GM18520 (cell line): Measurements from ENCODE around the gene PARP14.
A peak's percentile ranks its signal among the peaks of the same experiment; 100 is the strongest.
"Not testable (repeated sequence)": the region's sequence is repeated elsewhere in the genome, so short reads cannot be mapped to it uniquely, and the experiment has no call there.

Experiments
- ATAC-seq: cut with Tn5 transposase; IDR thresholded peaks from one replicate; pipeline ENCODE4 v1.9.1; 2021; ENCODE audit not compliant: unreplicated experiment

The PARP14 gene, protein sequence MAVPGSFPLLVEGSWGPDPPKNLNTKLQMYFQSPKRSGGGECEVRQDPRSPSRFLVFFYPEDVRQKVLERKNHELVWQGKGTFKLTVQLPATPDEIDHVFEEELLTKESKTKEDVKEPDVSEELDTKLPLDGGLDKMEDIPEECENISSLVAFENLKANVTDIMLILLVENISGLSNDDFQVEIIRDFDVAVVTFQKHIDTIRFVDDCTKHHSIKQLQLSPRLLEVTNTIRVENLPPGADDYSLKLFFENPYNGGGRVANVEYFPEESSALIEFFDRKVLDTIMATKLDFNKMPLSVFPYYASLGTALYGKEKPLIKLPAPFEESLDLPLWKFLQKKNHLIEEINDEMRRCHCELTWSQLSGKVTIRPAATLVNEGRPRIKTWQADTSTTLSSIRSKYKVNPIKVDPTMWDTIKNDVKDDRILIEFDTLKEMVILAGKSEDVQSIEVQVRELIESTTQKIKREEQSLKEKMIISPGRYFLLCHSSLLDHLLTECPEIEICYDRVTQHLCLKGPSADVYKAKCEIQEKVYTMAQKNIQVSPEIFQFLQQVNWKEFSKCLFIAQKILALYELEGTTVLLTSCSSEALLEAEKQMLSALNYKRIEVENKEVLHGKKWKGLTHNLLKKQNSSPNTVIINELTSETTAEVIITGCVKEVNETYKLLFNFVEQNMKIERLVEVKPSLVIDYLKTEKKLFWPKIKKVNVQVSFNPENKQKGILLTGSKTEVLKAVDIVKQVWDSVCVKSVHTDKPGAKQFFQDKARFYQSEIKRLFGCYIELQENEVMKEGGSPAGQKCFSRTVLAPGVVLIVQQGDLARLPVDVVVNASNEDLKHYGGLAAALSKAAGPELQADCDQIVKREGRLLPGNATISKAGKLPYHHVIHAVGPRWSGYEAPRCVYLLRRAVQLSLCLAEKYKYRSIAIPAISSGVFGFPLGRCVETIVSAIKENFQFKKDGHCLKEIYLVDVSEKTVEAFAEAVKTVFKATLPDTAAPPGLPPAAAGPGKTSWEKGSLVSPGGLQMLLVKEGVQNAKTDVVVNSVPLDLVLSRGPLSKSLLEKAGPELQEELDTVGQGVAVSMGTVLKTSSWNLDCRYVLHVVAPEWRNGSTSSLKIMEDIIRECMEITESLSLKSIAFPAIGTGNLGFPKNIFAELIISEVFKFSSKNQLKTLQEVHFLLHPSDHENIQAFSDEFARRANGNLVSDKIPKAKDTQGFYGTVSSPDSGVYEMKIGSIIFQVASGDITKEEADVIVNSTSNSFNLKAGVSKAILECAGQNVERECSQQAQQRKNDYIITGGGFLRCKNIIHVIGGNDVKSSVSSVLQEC (N-terminal part only)

DNA sequence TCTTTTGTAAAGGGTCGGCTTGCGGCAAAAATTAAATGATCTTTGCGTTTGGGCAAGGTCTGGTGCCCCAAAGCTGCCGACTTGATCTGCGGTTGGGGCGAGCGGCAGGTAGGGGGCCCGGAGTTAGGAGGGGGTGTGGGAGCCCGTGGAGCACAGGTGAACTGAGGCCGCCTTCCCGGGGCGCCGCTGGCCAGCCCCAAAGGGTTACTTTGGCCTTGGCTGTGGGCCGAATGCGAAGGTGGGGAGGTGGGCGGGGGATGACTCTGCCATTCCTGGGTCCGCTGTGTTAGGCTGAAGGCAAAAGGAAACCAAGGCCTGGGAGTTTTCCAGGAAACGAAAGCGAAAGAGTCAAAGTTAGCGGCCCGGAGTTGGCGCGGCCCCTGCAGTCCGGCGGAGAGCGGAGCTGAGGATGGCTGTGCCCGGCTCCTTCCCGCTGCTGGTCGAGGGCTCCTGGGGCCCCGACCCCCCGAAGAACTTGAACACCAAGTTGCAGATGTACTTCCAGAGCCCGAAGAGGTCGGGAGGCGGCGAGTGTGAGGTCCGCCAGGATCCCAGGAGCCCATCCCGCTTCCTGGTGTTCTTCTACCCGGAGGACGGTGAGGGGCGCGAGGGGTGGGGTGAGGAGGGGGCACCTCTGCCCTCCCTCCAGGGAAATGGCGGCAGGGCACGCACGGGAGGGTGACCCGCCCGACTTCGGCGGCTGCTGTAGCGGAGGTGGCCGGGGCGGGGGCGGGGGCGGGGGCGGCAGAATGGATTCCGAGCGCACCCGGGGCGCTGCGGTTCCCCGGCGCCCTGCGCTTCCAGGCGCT, at the start of gene PARP14:
PARP14 (plus strand) TSS at position 365 of the 809 bp plus-strand sequence; CDS start at position 410, 45 bp downstream.
- ATAC-seq: no peak

DNA sequence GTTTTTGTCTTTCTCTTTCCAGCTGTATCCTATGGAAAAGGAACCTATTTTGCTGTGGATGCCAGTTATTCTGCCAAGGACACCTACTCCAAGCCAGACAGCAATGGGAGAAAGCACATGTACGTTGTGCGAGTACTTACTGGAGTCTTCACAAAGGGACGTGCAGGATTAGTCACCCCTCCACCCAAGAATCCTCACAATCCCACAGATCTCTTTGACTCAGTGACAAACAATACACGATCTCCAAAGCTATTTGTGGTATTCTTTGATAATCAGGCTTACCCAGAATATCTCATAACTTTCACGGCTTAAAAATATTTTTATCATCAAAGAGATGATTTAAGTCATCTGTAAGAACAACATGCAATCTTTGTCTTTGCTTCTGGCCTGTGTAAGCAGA, 44.9 kb upstream of the PARP14 start:
- ATAC-seq: no peak

DNA sequence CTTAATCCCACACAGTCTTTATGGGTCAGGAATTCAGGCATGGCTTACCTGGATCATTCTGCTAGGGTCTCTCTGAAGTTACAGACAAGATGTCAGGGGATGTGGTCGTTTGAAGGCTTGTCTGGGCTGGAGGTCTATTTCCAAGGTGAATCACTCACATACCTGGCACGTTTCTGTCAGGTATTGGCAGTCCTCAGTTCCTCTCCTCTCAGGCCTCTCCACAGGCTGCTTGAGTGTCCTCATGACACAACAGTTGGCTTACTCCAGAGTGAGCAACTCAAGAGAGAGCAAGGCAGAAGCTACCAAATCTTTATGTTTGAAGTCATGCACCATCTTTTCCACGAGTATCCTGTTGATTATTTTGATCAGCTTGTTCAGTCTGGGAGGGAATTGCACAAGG, 43.9 kb upstream of the PARP14 start:
- no peak for ATAC-seq

DNA sequence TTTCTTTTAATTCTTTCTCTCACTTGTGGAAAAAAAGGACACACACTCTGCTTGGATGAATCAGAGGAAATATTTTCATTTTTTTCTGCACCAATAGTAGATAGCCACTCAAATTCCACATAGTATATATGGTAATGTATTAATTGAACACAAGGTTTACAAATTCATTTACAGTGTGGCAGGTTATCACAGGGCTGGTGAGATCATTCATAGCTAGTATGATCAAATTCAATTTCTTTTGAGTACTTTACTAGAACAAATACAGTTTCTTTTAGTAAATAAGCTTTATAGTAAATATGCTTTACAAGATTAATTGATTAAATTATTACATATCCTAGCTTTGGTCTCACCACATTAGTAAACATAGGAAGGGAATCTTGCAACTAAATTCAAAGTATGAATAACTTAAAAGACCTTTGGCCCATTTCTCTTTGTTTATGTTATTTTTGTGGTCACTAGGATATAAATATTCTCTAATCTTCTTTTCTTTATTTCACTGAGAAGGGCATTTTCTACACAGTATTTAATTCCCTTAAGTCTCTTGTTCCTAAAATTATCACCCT, 40.1 kb upstream of the PARP14 start:
- no peak for ATAC-seq

DNA sequence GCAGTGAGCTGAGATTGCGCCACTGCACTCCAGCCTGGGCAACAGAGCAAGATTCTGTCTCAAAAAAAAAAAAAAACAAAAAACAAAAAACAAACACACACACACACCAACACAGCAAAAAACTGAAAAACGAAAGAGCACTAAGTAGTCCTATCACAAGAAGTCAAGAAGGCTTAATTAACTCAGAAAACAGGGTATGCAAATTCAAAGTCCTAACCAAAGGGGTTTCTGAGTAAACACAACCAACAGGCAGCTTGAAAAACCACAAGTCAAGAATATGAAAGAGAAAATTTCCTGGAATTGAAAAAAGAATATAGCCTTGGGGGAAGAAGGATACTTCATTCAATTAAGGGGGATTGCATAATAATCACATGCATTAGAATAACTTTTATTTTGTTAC, 37.7 kb upstream of the PARP14 start:
- ATAC-seq: peak; percentile 70

DNA sequence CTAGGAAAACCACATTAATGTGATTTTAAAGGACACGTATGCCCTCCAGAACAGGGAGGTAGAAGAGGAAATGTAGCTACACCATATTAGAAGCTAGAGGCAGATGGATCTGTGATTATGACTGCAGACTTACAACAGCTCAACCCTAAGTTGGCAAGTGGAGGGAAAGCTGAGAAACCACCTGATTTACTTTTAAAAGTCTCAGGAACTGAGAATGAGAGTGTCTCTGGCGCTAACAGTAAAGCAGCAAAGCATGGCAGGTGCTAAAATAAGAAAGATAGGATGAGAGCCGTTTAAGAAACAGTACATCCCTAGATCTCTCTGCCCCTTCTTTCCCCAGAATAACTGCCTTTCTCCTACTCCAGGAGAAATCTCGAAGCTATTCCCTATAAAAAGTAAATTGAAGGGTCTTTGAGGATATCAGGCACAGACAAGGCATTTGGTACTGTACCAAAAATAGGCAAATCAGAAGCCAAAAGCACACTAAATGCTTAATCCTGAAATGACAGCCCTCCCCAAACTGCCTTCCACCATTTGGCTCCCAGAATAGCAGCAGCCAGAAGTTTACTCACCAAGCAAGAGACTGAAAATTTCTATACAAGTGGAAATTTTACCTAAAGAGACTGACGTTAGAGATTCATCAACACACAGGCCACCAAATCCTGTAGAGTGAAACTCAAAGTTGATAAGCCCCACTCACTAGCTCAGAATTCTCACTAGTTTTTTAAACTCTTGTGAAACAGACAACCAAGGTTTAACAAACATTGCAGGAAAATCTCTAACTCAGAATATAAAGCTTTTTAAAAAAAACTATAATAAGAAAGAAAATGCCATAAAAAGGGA, 34.3 kb upstream of the PARP14 start:
- ATAC-seq: peak; percentile 47

DNA sequence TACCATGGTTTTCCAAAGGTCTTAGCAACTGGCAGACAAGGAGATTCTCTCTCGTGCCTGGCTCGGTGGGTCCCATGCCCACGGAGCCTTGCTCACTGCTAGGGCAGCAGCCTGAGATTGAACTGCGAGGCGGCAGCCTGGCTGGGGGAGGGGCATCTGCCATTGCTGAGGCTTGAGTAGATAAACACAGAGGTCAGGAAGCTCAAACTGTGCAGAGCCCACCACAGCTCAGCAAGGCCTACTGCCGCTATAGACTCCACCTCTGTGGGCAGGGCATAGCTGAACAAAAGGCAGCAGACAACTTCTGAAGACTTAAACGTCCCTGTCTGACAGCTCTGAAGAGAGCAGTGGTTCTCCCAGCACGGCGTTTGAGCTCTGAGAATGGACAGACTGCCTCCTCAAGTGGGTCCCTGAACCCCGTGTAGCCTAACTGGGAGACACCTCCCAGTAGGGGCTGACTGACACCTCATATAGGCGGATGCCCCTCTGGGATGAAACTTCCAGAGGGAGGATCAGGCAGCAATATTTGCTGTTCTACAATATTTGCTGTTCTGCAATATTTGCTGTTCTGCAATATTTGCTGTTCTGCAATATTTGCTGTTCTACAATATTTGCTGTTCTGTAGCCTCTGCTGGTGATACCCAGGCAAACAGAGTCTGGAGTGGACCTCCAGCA, 29.3 kb upstream of the PARP14 start:
- not testable (repeated sequence) for ATAC-seq

DNA sequence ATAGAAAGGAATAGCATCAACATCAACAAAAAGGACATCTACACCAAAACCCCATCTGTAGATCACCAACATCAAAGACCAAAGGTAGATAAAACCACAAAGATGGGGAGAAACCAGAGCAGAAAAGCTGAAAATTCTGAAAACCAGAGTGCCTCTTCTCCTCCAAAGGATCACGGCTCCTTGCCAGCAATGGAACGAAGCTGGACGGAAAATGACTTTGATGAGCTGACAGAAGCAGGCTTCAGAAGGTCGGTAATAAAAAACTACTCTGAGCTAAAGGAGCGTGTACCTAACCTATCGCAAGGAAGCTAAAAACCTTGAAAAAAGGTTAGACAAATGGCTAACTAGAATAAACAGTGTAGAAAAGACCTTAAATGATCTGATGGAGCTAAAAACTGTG, 28.7 kb upstream of the PARP14 start:
- not testable (repeated sequence) for ATAC-seq

DNA sequence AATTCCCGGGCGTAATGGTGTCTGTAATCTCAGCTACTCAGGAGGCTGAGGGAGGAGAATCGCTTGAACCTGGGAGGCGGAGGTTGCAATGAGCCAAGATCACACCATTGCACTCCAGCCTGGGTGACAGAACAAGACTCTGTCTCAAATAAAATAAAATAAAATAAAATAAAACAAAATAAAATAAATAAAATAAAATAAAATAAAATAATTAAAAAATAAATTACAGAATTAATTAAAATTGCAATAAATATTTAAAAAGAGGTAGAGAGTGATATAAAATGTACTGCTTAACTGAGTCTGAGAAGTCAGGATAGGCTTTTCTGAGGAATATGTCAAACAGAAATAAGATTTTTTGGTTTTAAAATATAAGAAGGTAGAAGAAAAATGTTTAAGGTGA, 22.3 kb upstream of the PARP14 start:
- not testable (repeated sequence) for ATAC-seq

DNA sequence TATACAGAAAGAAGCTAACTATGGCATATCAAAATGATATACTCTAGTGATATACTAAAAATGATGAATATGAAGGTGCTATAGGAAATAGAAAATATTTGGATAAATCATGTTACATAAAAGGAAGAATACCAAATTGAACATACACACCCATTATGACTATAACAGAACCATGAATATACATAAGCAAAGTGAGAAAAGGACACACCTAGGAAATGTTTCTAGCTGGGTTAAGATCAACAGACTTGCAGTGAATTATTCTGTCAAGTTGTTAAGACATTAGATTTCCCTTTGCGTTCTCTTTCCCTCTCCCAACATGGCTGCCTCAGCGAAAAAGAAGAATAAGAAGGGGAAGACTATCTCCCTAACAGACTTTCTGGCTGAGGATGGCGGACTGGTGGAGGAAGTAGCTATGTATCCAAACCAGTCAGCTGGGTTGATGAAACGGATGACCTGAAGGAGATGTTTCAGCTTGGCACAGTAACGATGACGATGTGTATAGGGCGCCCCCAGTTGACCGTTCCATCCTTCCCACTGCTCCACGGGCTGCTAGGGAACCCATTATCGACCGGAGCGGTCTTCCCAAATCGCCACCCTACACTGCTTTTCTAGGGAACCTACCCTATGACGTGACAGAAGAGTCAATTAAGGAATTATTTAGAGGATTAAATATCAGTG, 20.2 kb upstream of the PARP14 start:
- ATAC-seq: no peak

DNA sequence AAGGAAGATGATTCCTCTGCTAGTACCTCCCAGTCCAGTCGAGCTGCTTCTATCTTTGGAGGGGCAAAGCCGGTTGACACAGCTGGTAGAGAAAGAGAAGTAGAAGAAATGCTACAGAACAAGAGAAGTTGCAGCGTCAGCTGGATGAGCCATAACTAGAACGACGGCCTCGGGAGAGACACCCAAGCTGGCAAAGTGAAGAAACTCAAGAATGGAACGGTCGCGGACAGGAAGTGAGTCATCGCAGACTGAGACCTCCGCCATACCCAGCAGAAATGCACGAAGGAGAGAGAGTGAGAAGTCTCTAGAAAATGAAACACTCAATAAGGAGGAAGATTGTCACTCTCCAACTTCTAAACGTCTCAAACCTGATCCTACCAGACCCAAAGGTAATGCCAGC, 19.0 kb upstream of the PARP14 start:
- ATAC-seq: no peak

DNA sequence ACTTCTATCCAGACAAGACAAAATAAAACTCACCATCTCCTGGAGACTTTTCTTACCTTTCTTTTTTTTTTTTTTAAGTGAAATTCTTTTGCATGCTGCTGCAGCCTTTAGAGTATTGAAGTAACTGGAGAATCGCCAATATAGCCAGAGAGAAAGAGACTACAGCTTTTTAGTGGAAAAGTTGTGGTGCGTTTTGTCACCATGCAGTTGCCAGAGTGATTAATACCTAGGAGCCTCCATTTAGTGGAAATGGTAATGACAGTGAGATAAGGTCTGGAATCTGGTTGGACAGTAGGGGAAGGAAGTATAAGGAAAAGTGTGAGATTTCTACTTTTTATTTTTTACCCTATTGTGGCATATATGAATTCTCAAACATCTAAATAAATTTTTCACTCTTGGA, 18.1 kb upstream of the PARP14 start:
- ATAC-seq: no peak

DNA sequence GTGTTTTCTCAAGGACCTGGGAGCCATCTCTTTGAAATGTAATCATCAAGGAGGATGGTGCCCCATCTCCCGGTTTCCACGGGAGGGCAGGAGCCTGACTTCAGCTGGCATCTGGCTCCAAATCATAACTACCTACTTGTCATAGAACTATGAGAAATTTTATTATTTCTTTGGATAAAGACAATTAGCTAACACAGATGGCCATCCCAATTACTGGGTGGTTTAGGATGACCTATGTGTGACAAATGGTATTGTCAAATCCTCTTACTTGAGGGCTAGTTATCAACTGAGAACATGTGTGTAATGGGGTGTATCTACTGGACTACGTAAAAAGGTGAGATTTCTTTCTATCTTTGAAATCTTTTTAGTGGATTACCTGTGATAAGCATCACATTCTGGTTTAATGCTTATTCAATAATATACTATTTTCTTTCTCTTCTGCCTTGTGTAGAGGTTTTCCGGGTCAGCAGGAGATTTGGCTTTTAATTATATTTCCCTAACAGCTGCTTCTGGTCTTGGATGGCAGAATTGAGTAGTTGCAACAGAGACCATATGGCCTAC, 15.3 kb upstream of the PARP14 start:
- ATAC-seq: no peak

DNA sequence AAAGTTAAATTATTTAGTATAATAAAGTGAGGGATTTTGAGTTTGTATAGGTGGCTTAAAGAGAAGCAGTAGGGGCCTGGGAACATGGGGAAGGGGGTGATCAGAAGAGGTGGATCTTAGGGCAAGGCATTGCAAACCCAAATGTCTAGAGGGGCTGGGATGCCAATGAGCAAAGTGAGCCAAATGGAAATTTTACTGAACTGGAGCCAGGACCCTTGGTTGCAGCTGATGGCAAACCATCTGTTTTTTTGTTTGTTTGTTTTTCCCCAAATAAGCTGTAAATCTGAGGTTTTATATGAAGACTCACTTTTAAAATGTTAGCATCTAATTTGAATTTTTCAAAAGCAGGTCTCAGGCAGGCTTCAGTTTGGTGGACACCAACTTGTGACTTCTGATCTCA, 14.8 kb upstream of the PARP14 start:
- ATAC-seq: no peak

DNA sequence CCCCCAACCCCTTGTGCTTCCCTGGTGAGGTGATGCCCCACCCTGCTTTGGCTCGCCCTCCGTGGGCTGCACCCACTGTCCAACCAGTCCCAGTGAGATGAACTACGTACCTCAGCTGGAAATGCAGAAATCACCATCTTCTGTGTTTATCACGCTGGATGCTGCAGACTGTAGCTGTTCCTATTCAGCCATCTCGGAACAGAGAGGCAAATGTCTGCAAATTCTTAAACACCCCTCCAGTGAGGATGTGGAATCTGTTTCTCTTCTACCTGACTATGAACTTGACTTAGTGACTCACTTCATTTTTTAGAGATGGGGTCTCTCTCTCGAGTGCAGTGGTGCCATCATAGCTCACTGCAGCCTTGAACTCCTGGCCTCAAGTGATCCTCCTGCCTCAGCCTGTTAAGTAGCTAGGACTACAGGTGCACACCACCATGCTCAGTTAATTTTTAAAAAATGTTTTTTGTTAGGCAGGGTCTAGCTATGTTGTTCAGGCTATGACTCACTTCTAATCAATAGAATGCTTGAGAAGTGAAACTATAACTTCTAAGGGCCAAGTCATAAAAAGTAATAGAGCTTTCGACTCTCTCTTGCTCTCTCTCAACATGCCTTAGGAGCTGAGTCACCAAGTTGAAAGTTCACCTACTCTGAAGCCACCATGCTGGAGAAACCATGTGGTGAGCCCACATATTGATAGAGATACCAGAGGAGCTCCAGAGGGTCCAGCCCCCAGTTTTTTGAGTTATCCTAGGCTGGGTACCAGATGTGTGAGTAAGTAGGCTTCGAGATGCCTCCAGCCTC, 11.5 kb upstream of the PARP14 start:
- peak; percentile 91 for ATAC-seq

DNA sequence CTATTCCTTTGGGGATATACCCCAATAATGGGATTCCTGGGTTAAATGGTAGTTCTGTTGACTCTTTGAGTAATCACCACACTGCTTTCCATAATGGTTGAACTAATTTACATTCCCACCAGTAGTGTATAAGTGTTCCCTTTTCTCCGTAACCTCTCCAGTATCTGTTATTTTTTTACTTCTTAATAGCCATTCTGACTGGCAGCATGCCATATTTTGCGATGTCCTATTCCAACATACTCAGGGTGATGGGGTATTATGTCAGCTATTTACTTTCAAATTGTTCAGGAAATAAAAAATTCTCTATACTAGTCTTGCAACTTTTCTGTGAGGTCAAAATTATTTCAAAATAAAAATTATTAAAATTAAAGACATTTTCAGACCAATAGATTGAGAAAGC, 9.1 kb upstream of the PARP14 start:
- ATAC-seq: no peak

DNA sequence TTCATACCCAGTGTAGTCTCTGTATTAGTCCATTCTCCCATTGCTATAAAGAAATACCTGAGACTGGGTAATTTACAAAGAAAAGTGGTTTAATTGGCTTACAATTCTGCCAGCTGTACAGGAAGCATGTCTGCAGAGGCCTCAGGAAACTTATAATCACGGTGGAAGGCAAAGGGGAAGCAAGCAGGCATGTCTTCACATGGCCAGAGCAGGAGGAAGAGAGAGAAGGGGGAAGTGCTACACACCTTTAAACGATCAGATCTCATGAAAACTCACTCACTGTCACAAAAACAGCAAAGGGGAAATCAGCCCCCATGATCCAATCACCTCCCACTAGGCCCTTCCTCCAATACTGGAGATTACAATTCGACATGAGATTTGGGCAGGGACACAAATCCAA, 6.3 kb upstream of the PARP14 start:
- no peak for ATAC-seq
